GM21737 (cell line): Measurements from ENCODE around the gene TMEM235.
"Not testable (repeated sequence)": the region's sequence is repeated elsewhere in the genome, so short reads cannot be mapped to it uniquely, and the experiment has no call there.

ENCODE experiments used
- ATAC-seq: cut with Tn5 transposase; IDR thresholded peaks from one replicate; pipeline ENCODE4 v1.9.1; 2021; ENCODE audit warnings: mild to moderate bottlenecking, moderate library complexity; ENCODE audit not compliant: unreplicated experiment

TMEM235 gene

DNA sequence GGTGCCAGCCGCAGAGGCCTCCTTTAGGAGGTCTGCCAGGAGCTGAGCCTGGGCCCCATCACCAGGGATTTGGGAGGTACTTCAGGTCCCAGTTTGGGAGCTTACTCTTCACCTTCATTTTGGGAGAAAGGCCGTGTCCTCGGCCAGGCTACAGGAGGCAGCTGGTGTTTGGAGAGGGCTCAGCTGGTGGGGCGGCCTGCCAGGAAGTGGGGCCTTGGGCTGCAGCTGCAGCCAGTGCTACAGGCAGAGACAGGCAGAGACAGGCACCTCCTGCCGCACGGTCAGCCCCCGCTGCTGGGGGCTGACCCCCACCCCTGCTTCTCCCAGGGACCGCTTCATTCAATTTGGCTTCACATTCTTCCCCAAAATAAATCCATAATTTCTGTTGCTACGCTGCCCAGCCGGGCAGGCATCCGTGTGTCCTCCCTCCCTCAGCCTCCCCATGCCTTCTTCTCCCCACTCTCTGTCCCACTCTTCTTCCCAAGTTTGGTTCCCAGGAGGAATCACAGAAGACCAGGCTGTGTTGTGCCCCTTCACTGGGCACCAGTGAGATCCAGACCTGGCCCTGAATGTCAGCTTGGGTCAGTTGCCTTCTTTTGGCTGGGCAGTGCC lies 6.1 kb downstream of the TMEM235 start:
- no peak for ATAC-seq

DNA sequence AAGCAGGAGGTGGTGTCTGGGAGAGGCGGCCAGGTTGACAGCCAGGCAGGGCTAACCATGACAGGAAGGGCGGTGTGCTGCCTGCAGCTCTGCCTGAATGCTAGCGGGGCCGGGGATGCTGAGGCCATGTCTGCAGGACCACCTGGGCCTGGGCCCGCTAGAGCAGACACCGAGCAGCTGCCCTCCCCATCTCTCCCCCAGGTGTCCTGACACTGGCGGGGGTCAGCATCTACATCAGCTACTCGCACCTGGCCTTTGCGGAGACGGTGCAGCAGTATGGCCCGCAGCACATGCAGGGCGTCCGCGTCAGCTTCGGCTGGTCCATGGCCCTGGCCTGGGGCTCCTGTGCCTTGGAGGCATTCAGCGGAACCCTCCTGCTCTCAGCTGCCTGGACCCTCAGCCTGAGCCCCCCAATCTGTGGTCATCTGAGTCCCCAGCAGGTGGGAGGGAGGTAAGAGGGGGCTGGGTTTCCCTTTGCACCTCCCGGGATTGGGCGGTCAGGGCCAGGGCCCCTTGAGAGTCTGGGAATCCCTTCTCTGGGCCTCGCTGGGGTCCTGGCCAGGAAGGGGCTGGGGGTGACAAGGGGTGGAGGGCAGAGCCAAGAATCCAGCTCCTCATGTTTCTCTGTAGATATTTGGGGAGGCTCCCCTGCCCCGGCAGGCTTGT lies 7.5 kb downstream of the TMEM235 start:
- no peak for ATAC-seq

DNA sequence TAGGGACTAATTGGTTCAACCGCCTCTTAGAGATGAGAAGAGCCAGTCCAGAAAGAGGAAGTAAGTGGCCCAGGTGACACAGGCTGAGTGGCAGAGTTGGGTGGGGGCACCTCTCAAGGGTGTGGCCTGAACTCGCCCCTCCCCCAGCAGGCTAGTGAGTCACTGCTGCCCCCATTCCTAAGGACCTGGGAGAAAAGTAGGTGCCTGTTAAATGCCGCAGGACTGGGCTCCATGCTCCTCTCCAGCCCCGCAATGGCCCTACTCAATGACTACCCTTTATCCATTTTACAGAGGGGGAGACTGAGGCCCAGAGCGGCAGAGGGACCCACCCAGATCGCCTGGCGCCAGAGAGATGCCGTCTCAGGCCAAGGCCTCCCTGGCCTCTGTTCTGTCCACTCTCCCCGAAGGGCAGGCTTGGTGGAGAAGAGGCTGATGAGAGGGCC lies 8.1 kb downstream of the TMEM235 start:
- no peak for ATAC-seq

DNA sequence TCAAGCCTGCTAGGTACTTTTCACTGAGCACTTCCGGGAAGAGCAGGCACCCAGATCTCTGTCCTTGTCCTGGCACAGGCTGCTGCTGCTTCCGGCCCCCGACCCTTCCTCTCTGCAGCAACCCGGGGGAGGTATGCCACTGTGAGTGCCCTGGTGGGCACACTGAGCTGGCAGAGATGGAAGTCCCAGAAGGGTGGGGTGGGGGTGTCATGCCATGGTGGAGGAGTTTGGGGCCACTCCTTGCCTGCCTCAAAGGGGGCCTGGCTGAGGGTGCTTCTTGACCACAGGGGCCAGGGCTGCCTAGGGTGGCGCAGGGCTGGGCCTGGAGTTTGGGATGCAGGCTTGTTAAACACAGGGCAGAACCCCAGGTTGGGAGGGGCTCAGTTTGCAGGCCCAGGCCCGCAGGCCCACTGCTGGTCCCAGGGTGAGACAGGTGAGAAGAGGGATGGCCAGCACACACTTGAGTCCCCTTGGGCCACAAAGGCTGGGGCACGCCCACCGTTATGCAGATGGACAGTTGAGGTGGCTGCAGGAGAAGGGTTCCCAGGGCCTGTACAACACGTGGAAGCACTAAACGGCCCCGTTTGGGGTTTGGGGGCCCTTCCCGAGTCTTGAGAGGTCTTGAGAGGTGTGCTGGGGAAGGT lies 8.7 kb downstream of the TMEM235 start:
- ATAC-seq: no peak

DNA sequence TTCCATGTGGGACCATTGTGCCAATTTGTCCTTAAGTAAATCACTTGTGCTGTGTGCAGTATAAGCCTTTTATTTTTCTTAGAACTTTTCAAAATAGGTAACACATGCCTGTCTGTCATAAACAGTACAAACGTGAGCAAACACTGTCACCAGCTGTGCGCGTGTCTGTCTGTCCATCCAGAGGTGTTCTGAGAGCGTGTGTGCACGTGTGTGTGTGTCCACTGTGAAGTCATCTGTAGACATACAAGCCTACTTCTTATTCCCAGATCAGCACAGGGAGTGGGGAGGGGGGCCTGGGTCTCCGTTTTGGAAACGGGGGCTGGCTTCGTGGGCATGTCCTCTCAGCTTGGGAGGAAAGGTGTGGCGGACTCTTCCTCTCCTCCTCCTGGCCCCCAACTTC lies 9.4 kb downstream of the TMEM235 start:
- no peak for ATAC-seq

GRCh38 chr17:78241277-78242023 lies 10.0 kb downstream of the TMEM235 start:
- ATAC-seq: no peak

DNA sequence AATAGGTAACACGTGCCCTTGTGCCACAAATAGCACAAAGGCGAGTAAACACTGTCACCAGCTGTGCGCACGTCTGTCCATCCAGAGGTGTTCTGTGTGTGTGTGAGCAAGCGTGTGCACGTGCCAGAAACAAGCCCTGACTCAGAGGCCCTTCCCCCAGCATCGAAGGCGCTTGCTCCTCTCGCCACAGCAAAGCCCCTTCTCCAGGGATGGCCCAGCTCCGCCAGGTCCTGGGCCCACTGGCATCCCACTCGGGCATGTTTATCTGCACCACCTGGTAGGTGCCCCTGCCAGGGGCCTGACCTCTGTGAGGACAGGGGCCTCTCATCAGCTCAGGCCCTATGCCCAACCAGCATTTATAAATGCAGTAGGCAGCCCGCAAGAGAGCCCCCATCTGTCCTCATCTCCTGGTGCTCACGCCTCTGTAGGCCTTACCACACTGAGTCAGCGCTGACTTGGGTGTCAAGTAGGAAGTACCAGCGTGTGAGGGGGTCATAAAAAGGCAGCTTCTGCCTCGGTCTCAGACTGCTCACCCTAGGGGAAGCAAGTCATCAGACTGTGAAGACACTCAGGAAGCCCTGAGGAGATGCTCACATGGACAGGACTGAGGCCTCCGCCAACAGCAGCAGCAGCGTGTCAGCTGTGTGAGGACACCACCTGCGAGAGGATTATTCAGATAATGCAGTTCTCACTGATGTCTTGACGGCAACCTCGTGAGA lies 10.8 kb downstream of the TMEM235 start:
- ATAC-seq: no peak

DNA sequence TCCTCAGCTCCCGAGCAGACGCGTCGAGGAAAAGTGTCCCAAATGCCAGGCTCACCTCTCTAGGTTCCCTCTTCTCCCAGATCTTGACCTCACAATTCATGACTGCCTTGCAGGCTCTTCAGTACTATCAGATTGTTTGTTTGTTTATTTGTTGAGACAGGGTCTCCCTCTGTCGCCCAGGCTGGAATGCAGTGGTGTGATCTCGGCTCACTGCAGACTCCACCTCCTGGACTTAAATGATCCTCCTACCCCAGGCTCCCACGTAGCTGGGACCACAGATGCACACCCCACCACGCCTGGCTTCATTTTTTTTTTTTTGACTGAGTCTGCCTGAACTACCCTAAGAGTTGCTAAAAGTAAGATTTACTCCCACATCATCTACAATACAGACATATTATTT lies 15.9 kb downstream of the TMEM235 start:
- no peak for ATAC-seq

- no peak for ATAC-seq
Observed at GRCh38 chr17:78248051-78248914, 16.9 kb downstream of the TMEM235 start.

GRCh38 chr17:78249074-78249817 lies 17.8 kb downstream of the TMEM235 start:
- no peak for ATAC-seq

GRCh38 chr17:78249818-78250806 lies 18.7 kb downstream of the TMEM235 start:
- no peak for ATAC-seq

GRCh38 chr17:78250891-78251772 lies 19.7 kb downstream of the TMEM235 start:
- ATAC-seq: peak; percentile 54

GRCh38 chr17:78251773-78252103 lies 20.3 kb downstream of the TMEM235 start:
- ATAC-seq: no peak

DNA sequence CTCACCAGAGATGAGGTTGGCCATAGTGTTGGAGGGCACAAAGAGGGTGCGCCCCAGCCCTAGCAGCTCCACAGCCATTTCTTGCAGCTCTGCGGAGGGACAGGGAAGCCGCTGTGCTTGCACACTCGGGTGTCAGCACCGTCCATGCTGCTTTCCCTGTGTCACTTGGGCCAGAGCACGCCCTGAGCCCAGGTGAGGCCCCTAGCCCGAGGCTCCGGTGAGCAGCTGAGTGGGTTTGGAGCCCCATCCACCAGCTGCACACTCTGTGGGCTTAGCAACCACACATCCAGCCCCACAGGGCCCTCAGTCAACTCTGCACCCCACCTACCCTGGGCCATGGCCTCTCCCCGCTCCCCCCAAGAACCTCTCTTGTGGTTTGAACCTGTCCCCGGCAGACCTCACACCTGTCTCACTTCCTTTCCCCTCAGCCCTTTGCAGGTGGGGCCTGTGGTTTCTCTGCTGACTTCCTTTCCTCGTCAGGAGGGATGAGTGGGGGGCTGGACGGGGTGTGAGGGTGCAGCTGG lies 20.7 kb downstream of the TMEM235 start:
- no peak for ATAC-seq

GRCh38 chr17:78252701-78253635 lies 21.5 kb downstream of the TMEM235 start:
- no peak for ATAC-seq

DNA sequence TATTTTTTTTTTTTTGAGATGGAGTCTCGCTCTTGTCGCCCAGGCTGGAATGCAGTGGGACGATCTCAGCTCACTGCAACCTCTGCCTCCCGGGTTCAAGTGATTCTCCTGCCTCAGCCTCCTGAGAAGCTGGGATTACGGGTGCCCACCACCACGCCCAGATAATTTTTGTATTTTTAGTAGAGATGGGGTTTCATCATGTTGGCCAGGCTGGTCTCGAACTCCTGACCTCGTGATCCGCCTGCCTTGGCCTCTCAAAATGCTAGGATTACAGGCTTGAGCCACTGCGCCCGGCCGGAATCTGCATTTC lies 22.2 kb downstream of the TMEM235 start:
- ATAC-seq: not testable (repeated sequence)
